ENCODE results near the gene MACF1.

Gene MACF1

GRCh38 chr1:39363267-39363666 lies 158.8 kb downstream of the MACF1 start:
- DNase-seq = no peak

GRCh38 chr1:39368045-39368444 lies 163.6 kb downstream of the MACF1 start:
- no peak for DNase-seq

- no peak for DNase-seq
Observed at GRCh38 chr1:39369565-39369964, 165.1 kb downstream of the MACF1 start.

- DNase-seq = no peak
Observed at GRCh38 chr1:39370602-39371001, 166.1 kb downstream of the MACF1 start.

GRCh38 chr1:39372105-39372504 lies 167.6 kb downstream of the MACF1 start:
- DNase-seq = no peak

- DNase-seq = no peak
Observed at GRCh38 chr1:39376656-39377055, 172.2 kb downstream of the MACF1 start.

GRCh38 chr1:39378377-39378776 lies 173.9 kb downstream of the MACF1 start:
- peak; percentile 49 for DNase-seq

- no peak for DNase-seq
Observed at GRCh38 chr1:39379187-39379586, 174.7 kb downstream of the MACF1 start.

- no peak for DNase-seq
Observed at GRCh38 chr1:39380036-39380435, 175.5 kb downstream of the MACF1 start.

- DNase-seq = no peak
Observed at GRCh38 chr1:39381839-39382238, 177.3 kb downstream of the MACF1 start.

GRCh38 chr1:39384305-39384704 lies 179.8 kb downstream of the MACF1 start:
- DNase-seq = no peak

- no peak for DNase-seq
Observed at GRCh38 chr1:39385067-39385988, 180.8 kb downstream of the MACF1 start.

- no peak for DNase-seq
Observed at GRCh38 chr1:39386997-39387396, 182.5 kb downstream of the MACF1 start.

- DNase-seq = no peak
Observed at GRCh38 chr1:39387452-39387851, 183.0 kb downstream of the MACF1 start.

GRCh38 chr1:39391691-39392679 lies 187.5 kb downstream of the MACF1 start:
- DNase-seq = peak; percentile 12

GRCh38 chr1:39392851-39393573 lies 188.5 kb downstream of the MACF1 start:
- DNase-seq = no peak

GRCh38 chr1:39393645-39394044 lies 189.2 kb downstream of the MACF1 start:
- no peak for DNase-seq

- DNase-seq = no peak
Observed at GRCh38 chr1:39394059-39394458, 189.6 kb downstream of the MACF1 start.

- peak; percentile 31 for DNase-seq
Observed at GRCh38 chr1:39394598-39394997, 190.1 kb downstream of the MACF1 start.

GRCh38 chr1:39395357-39395831 lies 190.9 kb downstream of the MACF1 start:
- peak; percentile 7 for DNase-seq

- no peak for DNase-seq
Observed at GRCh38 chr1:39396671-39397070, 192.2 kb downstream of the MACF1 start.

GRCh38 chr1:39397487-39397886 lies 193.0 kb downstream of the MACF1 start:
- DNase-seq = no peak
